MM.1S (cell line): ENCODE data around the gene POLR2J2.
"Not testable (repeated sequence)": the region's sequence is repeated elsewhere in the genome, so short reads cannot be mapped to it uniquely, and the experiment has no call there.

ENCODE experiments used
- EZH2 ChIP-seq: fragments of 300-600 bp; sonication (generic); optimal IDR thresholded peaks from 2 replicates; pipeline ENCODE3; 2017; ENCODE audit warnings: low read depth, mild to moderate bottlenecking, antibody characterized with exemption, low read length, mixed read lengths
- EZH2phosphoT487 ChIP-seq: fragments of 300-600 bp; sonication (generic); IDR thresholded peaks from 2 replicates; pipeline ENCODE4 v1.6.1; 2018; ENCODE audit warnings: antibody characterized with exemption, low read length
- TF ChIP-seq, protein P1 (sequence below): fragments of 300-600 bp; sonication (generic); IDR thresholded peaks from 2 replicates; pipeline ENCODE4 v1.5.1; 2016; ENCODE audit warnings: antibody characterized with exemption, low read length, mixed read lengths

DNA sequence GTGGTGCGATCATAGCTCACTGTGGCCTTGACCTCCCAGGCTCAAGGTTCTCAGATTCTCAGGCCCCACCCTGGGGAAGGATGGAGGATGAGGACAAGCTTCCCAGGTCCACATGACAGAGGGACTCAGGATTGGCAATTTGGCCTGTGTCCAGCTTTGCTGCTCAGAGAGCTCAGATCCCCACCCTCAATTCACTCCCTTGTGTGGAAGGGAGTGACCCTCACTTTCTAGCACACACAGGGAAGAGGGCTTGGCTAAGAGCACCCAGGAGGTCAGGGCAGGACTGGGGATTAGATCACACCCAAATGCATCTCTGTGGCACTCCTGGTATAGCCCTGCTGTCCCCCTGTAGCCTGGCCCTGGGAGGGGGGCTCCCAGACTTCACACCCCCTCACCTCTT lies 28.1 kb downstream of the POLR2J2 start:
- TF ChIP-seq, protein P1, sequence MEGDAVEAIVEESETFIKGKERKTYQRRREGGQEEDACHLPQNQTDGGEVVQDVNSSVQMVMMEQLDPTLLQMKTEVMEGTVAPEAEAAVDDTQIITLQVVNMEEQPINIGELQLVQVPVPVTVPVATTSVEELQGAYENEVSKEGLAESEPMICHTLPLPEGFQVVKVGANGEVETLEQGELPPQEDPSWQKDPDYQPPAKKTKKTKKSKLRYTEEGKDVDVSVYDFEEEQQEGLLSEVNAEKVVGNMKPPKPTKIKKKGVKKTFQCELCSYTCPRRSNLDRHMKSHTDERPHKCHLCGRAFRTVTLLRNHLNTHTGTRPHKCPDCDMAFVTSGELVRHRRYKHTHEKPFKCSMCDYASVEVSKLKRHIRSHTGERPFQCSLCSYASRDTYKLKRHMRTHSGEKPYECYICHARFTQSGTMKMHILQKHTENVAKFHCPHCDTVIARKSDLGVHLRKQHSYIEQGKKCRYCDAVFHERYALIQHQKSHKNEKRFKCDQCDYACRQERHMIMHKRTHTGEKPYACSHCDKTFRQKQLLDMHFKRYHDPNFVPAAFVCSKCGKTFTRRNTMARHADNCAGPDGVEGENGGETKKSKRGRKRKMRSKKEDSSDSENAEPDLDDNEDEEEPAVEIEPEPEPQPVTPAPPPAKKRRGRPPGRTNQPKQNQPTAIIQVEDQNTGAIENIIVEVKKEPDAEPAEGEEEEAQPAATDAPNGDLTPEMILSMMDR, result not testable (repeated sequence)
- not testable (repeated sequence) for TF ChIP-seq EZH2, EZH2phosphoT487
